ENCODE measurements around the gene WNT11.

DNA sequence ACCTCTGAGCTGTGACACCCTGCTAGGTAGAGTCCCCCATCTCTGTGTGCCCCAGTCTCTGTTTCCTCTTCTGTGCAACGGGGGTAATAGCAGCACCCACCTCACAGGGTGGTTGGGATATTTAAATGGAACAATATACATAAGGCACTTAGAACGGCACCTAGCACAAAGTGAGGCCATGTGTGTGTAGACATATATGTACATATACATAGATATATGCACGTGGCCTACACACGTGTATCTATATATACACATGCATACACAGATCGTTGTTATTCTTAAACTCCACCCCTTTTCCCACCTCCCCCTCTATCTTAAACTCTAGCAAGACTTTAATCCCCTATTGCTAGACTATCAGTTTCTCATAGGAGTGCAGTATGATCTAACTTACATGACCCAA lies 2.4 kb downstream of the WNT11 start:
- TF ChIP-seq, protein P1, sequence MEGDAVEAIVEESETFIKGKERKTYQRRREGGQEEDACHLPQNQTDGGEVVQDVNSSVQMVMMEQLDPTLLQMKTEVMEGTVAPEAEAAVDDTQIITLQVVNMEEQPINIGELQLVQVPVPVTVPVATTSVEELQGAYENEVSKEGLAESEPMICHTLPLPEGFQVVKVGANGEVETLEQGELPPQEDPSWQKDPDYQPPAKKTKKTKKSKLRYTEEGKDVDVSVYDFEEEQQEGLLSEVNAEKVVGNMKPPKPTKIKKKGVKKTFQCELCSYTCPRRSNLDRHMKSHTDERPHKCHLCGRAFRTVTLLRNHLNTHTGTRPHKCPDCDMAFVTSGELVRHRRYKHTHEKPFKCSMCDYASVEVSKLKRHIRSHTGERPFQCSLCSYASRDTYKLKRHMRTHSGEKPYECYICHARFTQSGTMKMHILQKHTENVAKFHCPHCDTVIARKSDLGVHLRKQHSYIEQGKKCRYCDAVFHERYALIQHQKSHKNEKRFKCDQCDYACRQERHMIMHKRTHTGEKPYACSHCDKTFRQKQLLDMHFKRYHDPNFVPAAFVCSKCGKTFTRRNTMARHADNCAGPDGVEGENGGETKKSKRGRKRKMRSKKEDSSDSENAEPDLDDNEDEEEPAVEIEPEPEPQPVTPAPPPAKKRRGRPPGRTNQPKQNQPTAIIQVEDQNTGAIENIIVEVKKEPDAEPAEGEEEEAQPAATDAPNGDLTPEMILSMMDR (optimal IDR thresholded peaks at IDR 0.05 in 1 of 3, IDR thresholded peaks at IDR 0.05 in 1 of 3, conservative IDR thresholded peaks at IDR 0.05 in 1 of 3; ENCODE audit: extremely low read depth in 1 of 3, insufficient read depth in 2 of 3, low read length in 3 of 3) = no peak
- no peak for TF ChIP-seq EZH2 (IDR thresholded peaks at IDR 0.05; ENCODE audit: low read length)

All from keratinocyte (primary cell).